Liver (tissue), 9 donors: ENCODE measurements around the gene PPP2R2C. TPM values are rescaled to one million over a fixed set of nuclear protein-coding genes. Genes with fewer than 3 reads are reported as not detected.

Source experiments
- DNase-seq: peaks from one replicate; pipeline ENCODE4 v3.0.0-alpha.2; 2017; ENCODE audit warnings: low spot score
- H3K27ac ChIP-seq, 2 donors: one replicate each; pipeline ENCODE4 v1.7.0; 2013; ENCODE audit warnings: inconsistent platforms in 2 of 2, low read length in 2 of 2, control low read depth in 1 of 2, low read depth in 1 of 2, mild to moderate bottlenecking in 1 of 2
- H3K27me3 ChIP-seq, 4 donors: one replicate each; pipeline versions ENCODE4 v1.6.1 to v1.7.0; 2013; ENCODE audit warnings: low read length in 3 of 4, inconsistent platforms in 1 of 4, mild to moderate bottlenecking in 1 of 4, moderate library complexity in 1 of 4; ENCODE audit not compliant: control insufficient read depth in 4 of 4, insufficient read depth in 4 of 4
- H3K36me3 ChIP-seq, 4 donors: one replicate each; pipeline versions ENCODE4 v1.6.1 to v1.7.0; 2013; ENCODE audit warnings: low read length in 3 of 4, mild to moderate bottlenecking in 3 of 4, low read depth in 1 of 4, moderate library complexity in 1 of 4; ENCODE audit not compliant: control insufficient read depth in 4 of 4, insufficient read depth in 3 of 4
- H3K4me1 ChIP-seq, 4 donors: one replicate each; pipeline versions ENCODE4 v1.6.1 to v1.7.0; 2013; ENCODE audit warnings: low read length in 3 of 4, mild to moderate bottlenecking in 3 of 4, moderate library complexity in 1 of 4; ENCODE audit not compliant: control insufficient read depth in 4 of 4, insufficient read depth in 4 of 4
- H3K4me3 ChIP-seq, 3 donors: one replicate each; pipeline versions ENCODE4 v1.6.1 to v1.7.0; 2013; ENCODE audit warnings: low read length in 3 of 3, control low read depth in 1 of 3, low read depth in 1 of 3, mild to moderate bottlenecking in 1 of 3
- H3K9ac ChIP-seq, 2 donors: one replicate each; pipeline ENCODE4 v1.7.0; 2013; ENCODE audit warnings: low read length in 2 of 2, mild to moderate bottlenecking in 2 of 2, moderate library complexity in 2 of 2, control low read depth in 1 of 2, low read depth in 1 of 2
- H3K9me3 ChIP-seq, 4 donors: one replicate each; pipeline versions ENCODE4 v1.6.1 to v1.7.0; 2013; ENCODE audit warnings: low read length in 3 of 4; ENCODE audit not compliant: control insufficient read depth in 4 of 4
- ATF3 ChIP-seq: IDR thresholded peaks from 2 replicates; pipeline ENCODE4 v1.6.1; 2016; ENCODE audit warnings: antibody characterized with exemption
- CTCF ChIP-seq: fragments of 150-350 bp; IDR thresholded peaks from 2 replicates; pipeline ENCODE4 v1.5.1; 2017; ENCODE audit warnings: improper control_type of control experiment, low read depth, low read length; ENCODE audit not compliant: missing input control
- EGR1 ChIP-seq, 2 donors: IDR thresholded peaks; 2 replicates each; pipeline ENCODE4 v1.6.1; 2016 to 2018; ENCODE audit warnings: antibody characterized with exemption in 2 of 2, low read depth in 2 of 2
- FOXA1 ChIP-seq: IDR thresholded peaks from 2 replicates; pipeline ENCODE4 v1.6.1; 2016; ENCODE audit warnings: antibody characterized with exemption
- FOXA2 ChIP-seq: IDR thresholded peaks from 2 replicates; pipeline ENCODE4 v1.6.1; 2016; ENCODE audit warnings: antibody characterized with exemption
- GABPA ChIP-seq, 2 donors: IDR thresholded peaks in 1 of 2; conservative IDR thresholded peaks in 1 of 2; 2 replicates each; pipeline ENCODE4 v1.6.1; 2016; ENCODE audit warnings: antibody characterized with exemption in 2 of 2, mild to moderate bottlenecking in 1 of 2, moderate library complexity in 1 of 2
- HNF4A ChIP-seq, 2 donors: conservative IDR thresholded peaks; 2 replicates each; pipeline ENCODE4 v1.6.1; 2016; ENCODE audit warnings: antibody characterized with exemption in 2 of 2, mild to moderate bottlenecking in 2 of 2
- HNF4G ChIP-seq: IDR thresholded peaks from 2 replicates; pipeline ENCODE4 v1.6.1; 2016; ENCODE audit warnings: antibody characterized with exemption
- JUND ChIP-seq, 2 donors: IDR thresholded peaks; 2 replicates each; pipeline ENCODE4 v1.6.1; 2016; ENCODE audit warnings: antibody characterized with exemption in 2 of 2
- NR2F2 ChIP-seq: IDR thresholded peaks from 2 replicates; pipeline ENCODE4 v1.6.1; 2016; ENCODE audit warnings: antibody characterized with exemption
- RAD21 ChIP-seq, 2 donors: IDR thresholded peaks; 2 replicates each; pipeline ENCODE4 v1.6.1; 2016; ENCODE audit warnings: antibody characterized with exemption in 2 of 2, mild to moderate bottlenecking in 2 of 2
- RXRA ChIP-seq, 2 donors: IDR thresholded peaks; 2 replicates each; pipeline ENCODE4 v1.6.1; 2017 to 2018; ENCODE audit warnings: antibody characterized with exemption in 2 of 2, mild to moderate bottlenecking in 1 of 2
- SP1 ChIP-seq: IDR thresholded peaks from 2 replicates; pipeline ENCODE4 v1.6.1; 2018; ENCODE audit warnings: antibody characterized with exemption, mild to moderate bottlenecking
- TAF1 ChIP-seq: conservative IDR thresholded peaks from 2 replicates; pipeline ENCODE4 v1.6.1; 2016; ENCODE audit warnings: antibody characterized with exemption, mild to moderate bottlenecking
- YY1 ChIP-seq: IDR thresholded peaks from 2 replicates; pipeline ENCODE4 v1.6.1; 2016; ENCODE audit warnings: antibody characterized with exemption, mild to moderate bottlenecking
- ZBTB33 ChIP-seq: IDR thresholded peaks from 2 replicates; pipeline ENCODE4 v1.6.1; 2016; ENCODE audit warnings: antibody characterized with exemption
- WGBS: extraction: QIAGEN DNeasy Blood & Tissue Kit; methylation state at CpG from one replicate; pipeline ENCODE4 v1.1.7; 2013; 5-methylcytosine and 5-hydroxymethylcytosine counted together
- polyA plus RNA-seq, 2 donors: library from polyadenylated mRNA; stranded (reverse) in 1 of 2; unstranded in 1 of 2; fragments of 200-250 nt in 1 of 2; fragments of >200 nt in 1 of 2; fragmentation: Nextera tagmentation in 1 of 2; extraction: Ambion mirVana in 1 of 2; gene quantifications; one replicate each; pipeline versions ENCODE4 v1.2.1 to v1.2.3, GENCODE V29; 2013 to 2015
- total RNA-seq, 2 donors: library from RNA; depleted of rRNA; stranded (reverse); fragments of >200 nt; gene quantifications; one replicate each; pipeline ENCODE4 v1.2.3, GENCODE V29; 2014
- TF ChIP-seq, protein P1 (sequence below): IDR thresholded peaks from 2 replicates; pipeline ENCODE4 v1.6.1; 2016; ENCODE audit warnings: antibody characterized with exemption
- TF ChIP-seq, protein P2 (sequence below): IDR thresholded peaks from 2 replicates; pipeline ENCODE4 v1.6.1; 2016; ENCODE audit warnings: antibody characterized with exemption, mild to moderate bottlenecking
- donor health status: healthy.
- donor health status: healthy.
- donor health status: healthy.
- donor health status: healthy.
- donor health status: healthy.

PPP2R2C gene
- total and polyA plus RNA-seq, 4 donors = under 0.01 to 0.01 TPM; not detected in 2

DNA sequence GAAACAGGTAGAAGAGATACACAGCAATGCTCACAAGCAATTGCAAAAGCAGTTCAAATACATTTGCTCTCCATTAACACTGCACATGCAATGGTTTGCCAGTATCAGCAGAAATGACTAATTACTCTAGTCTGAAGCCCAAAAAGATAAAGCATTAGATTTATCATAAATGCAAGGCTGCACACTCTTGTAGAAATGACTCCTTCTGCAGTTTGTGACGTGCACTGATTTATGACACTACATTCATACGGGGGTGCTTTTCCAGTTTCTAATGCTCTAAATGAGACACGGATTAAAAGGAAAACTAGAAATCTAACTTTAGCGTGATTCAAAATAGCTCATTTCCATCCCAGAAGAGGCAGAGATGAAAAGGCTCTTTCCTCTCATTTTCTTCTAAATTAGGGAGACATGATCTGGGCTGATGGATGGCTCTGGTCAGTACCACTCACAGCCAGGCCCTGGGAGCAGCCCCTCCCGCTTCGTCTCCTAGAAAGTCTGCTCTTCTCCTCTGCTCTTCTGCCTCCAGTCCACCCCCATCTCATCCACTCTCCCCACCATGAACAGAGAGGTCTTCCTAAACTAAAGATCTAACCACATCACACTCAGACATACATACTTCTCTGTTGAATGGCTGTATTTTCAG is 33.2 kb downstream of the PPP2R2C start:
- Histone ChIP-seq H3K4me3 (no peak overlapping the region), H3K9me3 (peaks cover 1 to 15% (median 4%) of the 10 kb centered on the region in 4 donors), H3K9ac (no peak overlapping the region), H3K27me3 (peaks cover 0 to 5% (median 0%) of the 10 kb centered on the region in 4 donors), H3K27ac (no peak overlapping the region), H3K36me3 (no peaks in the 10 kb centered on the region), H3K4me1 (no peaks in the 10 kb centered on the region)
- WGBS = 70% methylated on average over 6 of the region's 6 CpGs
- DNase-seq = no peak
- TF ChIP-seq CTCF = no peak
- TF ChIP-seq, protein P1, sequence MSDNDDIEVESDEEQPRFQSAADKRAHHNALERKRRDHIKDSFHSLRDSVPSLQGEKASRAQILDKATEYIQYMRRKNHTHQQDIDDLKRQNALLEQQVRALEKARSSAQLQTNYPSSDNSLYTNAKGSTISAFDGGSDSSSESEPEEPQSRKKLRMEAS = no peak
- no peak for TF ChIP-seq JUND (IDR thresholded peaks at IDR 0.05)
- no peak for TF ChIP-seq RAD21 (IDR thresholded peaks at IDR 0.05)
- TF ChIP-seq FOXA2 = no peak
- no peak for TF ChIP-seq RXRA (IDR thresholded peaks at IDR 0.05)
- TF ChIP-seq GABPA (IDR thresholded peaks at IDR 0.05 in 1 of 2, conservative IDR thresholded peaks at IDR 0.05 in 1 of 2) = no peak
- TF ChIP-seq FOXA1 = no peak
- TF ChIP-seq TAF1 = no peak
- no peak for TF ChIP-seq HNF4A (conservative IDR thresholded peaks at IDR 0.05)
- no peak for TF ChIP-seq ATF3
- TF ChIP-seq SP1 = no peak
- no peak for TF ChIP-seq NR2F2

DNA sequence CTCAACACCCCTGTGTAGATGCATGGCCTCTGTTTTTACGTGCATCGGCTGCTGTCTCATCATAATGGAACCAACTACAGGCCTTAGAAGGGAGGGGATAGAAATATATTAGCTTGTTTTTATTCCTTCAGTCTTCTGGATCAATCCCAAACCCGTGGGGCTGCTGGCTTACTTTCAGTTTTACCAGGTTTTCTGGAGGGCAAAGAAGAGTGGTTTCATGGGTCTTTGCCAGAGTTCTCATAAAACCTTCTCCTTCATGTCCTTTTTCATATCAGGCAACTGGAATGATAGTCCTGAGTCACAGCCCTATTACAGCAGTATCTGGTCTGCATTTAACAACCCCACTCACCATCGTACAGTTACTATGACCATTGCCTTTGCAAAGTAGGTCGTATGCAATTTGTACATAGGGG is 34.6 kb downstream of the PPP2R2C start:
- Histone ChIP-seq H3K9me3 (peaks cover 3 to 18% (median 6%) of the 10 kb centered on the region in 4 donors), H3K9ac (no peak overlapping the region), H3K4me3 (no peak overlapping the region), H3K4me1 (no peaks in the 10 kb centered on the region), H3K27ac (no peak overlapping the region), H3K36me3 (no peaks in the 10 kb centered on the region), H3K27me3 (peaks cover 0 to 5% (median 0%) of the 10 kb centered on the region in 4 donors)
- WGBS = 66% methylated on average over 5 of the region's 5 CpGs
- no peak for DNase-seq
- TF ChIP-seq, protein P1 = no peak
- TF ChIP-seq YY1 (no peak), NR2F2 (no peak), CTCF (no peak), TAF1 (no peak), JUND (IDR thresholded peaks at IDR 0.05) (no peak), FOXA2 (no peak), RAD21 (IDR thresholded peaks at IDR 0.05) (no peak), HNF4A (conservative IDR thresholded peaks at IDR 0.05) (no peak), RXRA (IDR thresholded peaks at IDR 0.05) (no peak), EGR1 (IDR thresholded peaks at IDR 0.05; ENCODE audit: low read depth in 2 of 2) (no peak), HNF4G (no peak), ZBTB33 (no peak), GABPA (IDR thresholded peaks at IDR 0.05 in 1 of 2, conservative IDR thresholded peaks at IDR 0.05 in 1 of 2) (no peak), SP1 (no peak)
- TF ChIP-seq, protein P2, sequence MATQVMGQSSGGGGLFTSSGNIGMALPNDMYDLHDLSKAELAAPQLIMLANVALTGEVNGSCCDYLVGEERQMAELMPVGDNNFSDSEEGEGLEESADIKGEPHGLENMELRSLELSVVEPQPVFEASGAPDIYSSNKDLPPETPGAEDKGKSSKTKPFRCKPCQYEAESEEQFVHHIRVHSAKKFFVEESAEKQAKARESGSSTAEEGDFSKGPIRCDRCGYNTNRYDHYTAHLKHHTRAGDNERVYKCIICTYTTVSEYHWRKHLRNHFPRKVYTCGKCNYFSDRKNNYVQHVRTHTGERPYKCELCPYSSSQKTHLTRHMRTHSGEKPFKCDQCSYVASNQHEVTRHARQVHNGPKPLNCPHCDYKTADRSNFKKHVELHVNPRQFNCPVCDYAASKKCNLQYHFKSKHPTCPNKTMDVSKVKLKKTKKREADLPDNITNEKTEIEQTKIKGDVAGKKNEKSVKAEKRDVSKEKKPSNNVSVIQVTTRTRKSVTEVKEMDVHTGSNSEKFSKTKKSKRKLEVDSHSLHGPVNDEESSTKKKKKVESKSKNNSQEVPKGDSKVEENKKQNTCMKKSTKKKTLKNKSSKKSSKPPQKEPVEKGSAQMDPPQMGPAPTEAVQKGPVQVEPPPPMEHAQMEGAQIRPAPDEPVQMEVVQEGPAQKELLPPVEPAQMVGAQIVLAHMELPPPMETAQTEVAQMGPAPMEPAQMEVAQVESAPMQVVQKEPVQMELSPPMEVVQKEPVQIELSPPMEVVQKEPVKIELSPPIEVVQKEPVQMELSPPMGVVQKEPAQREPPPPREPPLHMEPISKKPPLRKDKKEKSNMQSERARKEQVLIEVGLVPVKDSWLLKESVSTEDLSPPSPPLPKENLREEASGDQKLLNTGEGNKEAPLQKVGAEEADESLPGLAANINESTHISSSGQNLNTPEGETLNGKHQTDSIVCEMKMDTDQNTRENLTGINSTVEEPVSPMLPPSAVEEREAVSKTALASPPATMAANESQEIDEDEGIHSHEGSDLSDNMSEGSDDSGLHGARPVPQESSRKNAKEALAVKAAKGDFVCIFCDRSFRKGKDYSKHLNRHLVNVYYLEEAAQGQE = no peak
